GM12875 (cell line): ENCODE results near the gene GKN1.

Experiments
- H3K4me3 ChIP-seq: one replicate; pipeline ENCODE4 v1.5.1; 2011; ENCODE audit warnings: low read depth, low read length, control low read depth
- CTCF ChIP-seq: IDR thresholded peaks from 2 replicates; pipeline ENCODE4 v1.5.1; 2011; ENCODE audit warnings: low read depth, mild to moderate bottlenecking, control low read depth, inconsistent platforms, low read length, moderate library complexity, borderline replicate concordance; ENCODE audit not compliant: insufficient read depth

GKN1 gene

GRCh38 chr2:69012310-69013141, 38.1 kb downstream of the GKN1 start:
- peak; percentile 77 for TF ChIP-seq CTCF
- H3K4me3 ChIP-seq: no peak overlapping the region

GRCh38 chr2:69013142-69013839, 38.9 kb downstream of the GKN1 start, which contains the start of gene ANTXR1:
Gene ANTXR1, plus strand, starts transcription at chr2:69013179. Its CDS starts 321 bp downstream, at chr2:69013500.
- TF ChIP-seq CTCF: no peak
- H3K4me3 ChIP-seq: no peak within 1 kb of the TSS

- no peak overlapping the region for H3K4me3 ChIP-seq
These were observed 39.7 kb downstream of the GKN1 start for GRCh38 chr2:69013840-69014821.

GRCh38 chr2:69017080-69017479, 42.6 kb downstream of the GKN1 start:
- H3K4me3 ChIP-seq: no peak overlapping the region
- no peak for TF ChIP-seq CTCF

More at GRCh38 chr2:69013840-69014821, 39.7 kb downstream of the GKN1 start:
- no peak for TF ChIP-seq CTCF

GRCh38 chr2:69017835-69018234, 43.4 kb downstream of the GKN1 start:
- no peak overlapping the region for H3K4me3 ChIP-seq
- TF ChIP-seq CTCF: no peak

GRCh38 chr2:69018678-69019095, 44.3 kb downstream of the GKN1 start:
- no peak for TF ChIP-seq CTCF

More at GRCh38 chr2:69018678-69019095, 44.3 kb downstream of the GKN1 start:
- no peak overlapping the region for H3K4me3 ChIP-seq
